GM12878 (cell line): ENCODE measurements around the gene SEC16A. TPM values are rescaled to one million over a fixed set of nuclear protein-coding genes. Genes with fewer than 3 reads are reported as not detected.

Experiments
- ATAC-seq: fragments of 200-7000 bp; cut with Tn5 transposase; 3 replicates; pipeline ENCODE4 v1.9.1; 2020; ENCODE audit warnings: mild to moderate bottlenecking, moderate library complexity
- BruUV-seq: library from RNA; stranded (reverse); fragments of 400-500 nt; replicated peaks from 2 replicates; lab custom pipeline; 2021; lab: Mats Ljungman, UMichigan
- CTCF ChIA-PET: fragments of 300-600 bp; sonication (Branson Sonifier 250); formaldehyde crosslinking; extraction: SDS; loops from one replicate; lab custom pipeline; 2021; ENCODE audit warnings: inconsistent platforms; lab: Yijun Ruan, JAX
- POLR2A ChIA-PET: fragments of 350-600 bp; formaldehyde crosslinking; extraction: SDS; loops from one replicate; lab custom pipeline; 2021; ENCODE audit warnings: inconsistent platforms; lab: Charles Lee
- RAD21 ChIA-PET: fragments of 300-600 bp; sonication (Branson Sonifier 250); formaldehyde crosslinking; loops from one replicate; lab custom pipeline; 2023; ENCODE audit warnings: antibody characterized with exemption; ENCODE audit not compliant: unreplicated experiment; lab: Charles Lee
- SMC1A ChIA-PET: fragments of 300-600 bp; sonication (Branson Sonifier 250); formaldehyde crosslinking; loops from one replicate; lab custom pipeline; 2023; ENCODE audit not compliant: unreplicated experiment, uncharacterized antibody; lab: Charles Lee
- DNase-seq: peaks from one replicate; pipeline ENCODE4 v3.0.0-alpha.2; 2011; ENCODE audit warnings: low read depth, low spot score
- FAIRE-seq: peaks from 3 replicates; lab custom pipeline; 2011; peaks lifted over from hg19 to GRCh38; lab: Jason Lieb, UNC
- H2AFZ ChIP-seq: 2 replicates; pipeline ENCODE4 v1.6.0; 2011; ENCODE audit warnings: low read depth, low read length, control low read depth; ENCODE audit not compliant: control insufficient read depth
- H3K27ac ChIP-seq: 2 replicates; pipeline ENCODE4 v1.5.1; 2011; ENCODE audit warnings: control low read depth; ENCODE audit not compliant: control insufficient read depth, insufficient read depth
- H3K27me3 ChIP-seq, 2 experiments: replicated peaks in 1 of 2; 2 replicates each; pipeline versions ENCODE4 v1.6.0 to v1.6.1; 2011; ENCODE audit warnings: low read length in 1 of 2; ENCODE audit not compliant: control insufficient read depth in 2 of 2, insufficient read depth in 2 of 2
- H3K36me3 ChIP-seq, 2 experiments: 2 replicates each; pipeline ENCODE4 v1.5.1; 2011; ENCODE audit warnings: low read length in 1 of 2; ENCODE audit not compliant: control insufficient read depth in 2 of 2, insufficient read depth in 2 of 2
- H3K4me1 ChIP-seq: 2 replicates; pipeline ENCODE4 v1.6.1; 2011; ENCODE audit warnings: mild to moderate bottlenecking, low read length, moderate library complexity, mixed read lengths; ENCODE audit not compliant: control insufficient read depth, insufficient read depth
- H3K4me2 ChIP-seq: 2 replicates; pipeline ENCODE4 v1.6.0; 2011; ENCODE audit warnings: control low read depth; ENCODE audit not compliant: control insufficient read depth, insufficient read depth
- H3K4me3 ChIP-seq: fragments of 200-600 bp; sonication (generic); 2 replicates; pipeline ENCODE4 v1.5.1; 2016
- H3K79me2 ChIP-seq: 2 replicates; pipeline ENCODE4 v1.6.0; 2011; ENCODE audit warnings: low read length; ENCODE audit not compliant: control insufficient read depth, insufficient read depth
- H3K9ac ChIP-seq: 2 replicates; pipeline ENCODE4 v1.8.0; 2011; ENCODE audit warnings: low read length, control low read depth, mixed read lengths; ENCODE audit not compliant: control insufficient read depth, insufficient read depth
- H3K9me3 ChIP-seq: replicated peaks from 3 replicates; pipeline ENCODE4 v1.5.1; 2011; ENCODE audit warnings: mild to moderate bottlenecking, low read length; ENCODE audit not compliant: control insufficient read depth, insufficient read depth
- H4K20me1 ChIP-seq: 2 replicates; pipeline ENCODE4 v1.6.0; 2011; ENCODE audit not compliant: control insufficient read depth, insufficient read depth
- CBX3 ChIP-seq: fragments of 200-600 bp; sonication (generic); IDR thresholded peaks from 2 replicates; pipeline ENCODE4 v1.6.1; 2016; ENCODE audit warnings: low read depth, borderline replicate concordance
- CEBPB ChIP-seq, 2 experiments: fragments of 150-350 bp in 1 of 2; IDR thresholded peaks; 2 replicates each; pipeline ENCODE4 v1.6.1; 2012 to 2014; ENCODE audit warnings: low read depth in 2 of 2, low read length in 2 of 2, borderline replicate concordance in 1 of 2, inconsistent platforms in 1 of 2
- CHD2 ChIP-seq: IDR thresholded peaks from 2 replicates; pipeline ENCODE4 v1.6.1; 2011; ENCODE audit warnings: low read depth, low read length, improper control_type of control experiment, borderline replicate concordance
- EGR1 ChIP-seq, 2 experiments: IDR thresholded peaks; 1 replicate in 1 of 2; 2 replicates in 1 of 2; pipeline ENCODE4 v1.6.1; 2011 to 2012; ENCODE audit warnings: low read depth in 2 of 2, low read length in 2 of 2, borderline replicate concordance in 1 of 2, mild to moderate bottlenecking in 1 of 2, moderate library complexity in 1 of 2
- HCFC1 ChIP-seq: fragments of 150-350 bp; IDR thresholded peaks from 2 replicates; pipeline ENCODE4 v1.6.1; 2014; ENCODE audit warnings: low read length
- IRF4 ChIP-seq: IDR thresholded peaks from 2 replicates; pipeline ENCODE4 v1.6.1; 2011; ENCODE audit warnings: low read depth, low read length
- JUND ChIP-seq: IDR thresholded peaks from 2 replicates; pipeline ENCODE4 v1.6.1; 2012; ENCODE audit warnings: low read depth, mild to moderate bottlenecking, low read length, improper control_type of control experiment, moderate library complexity
- MTA2 ChIP-seq: fragments of 450-650 bp; IDR thresholded peaks from 2 replicates; pipeline ENCODE4 v1.6.1; 2016; ENCODE audit warnings: low read depth, mild to moderate bottlenecking, moderate library complexity
- MTA3 ChIP-seq: IDR thresholded peaks from 2 replicates; pipeline ENCODE4 v1.6.1; 2012; ENCODE audit warnings: low read length, inconsistent platforms, borderline replicate concordance
- RUNX3 ChIP-seq: IDR thresholded peaks from 2 replicates; pipeline ENCODE4 v1.6.1; 2012; ENCODE audit warnings: low read length, inconsistent platforms
- SIN3A ChIP-seq: IDR thresholded peaks from 2 replicates; pipeline ENCODE4 v1.6.1; 2012; ENCODE audit warnings: low read depth, low read length, improper control_type of control experiment
- SMAD1 ChIP-seq: fragments of 450-650 bp; IDR thresholded peaks from 2 replicates; pipeline ENCODE4 v1.6.1; 2018; ENCODE audit warnings: mild to moderate bottlenecking, low read depth; ENCODE audit not compliant: partially characterized antibody
- TARDBP ChIP-seq: IDR thresholded peaks from 2 replicates; pipeline ENCODE4 v1.6.1; 2016; ENCODE audit warnings: borderline replicate concordance
- WGBS: methylation state at CpG from one replicate; pipeline ENCODE4 v1.1.6; 2016; ENCODE audit warnings: low lambda C conversion rate; ENCODE audit not compliant: insufficient replicate concordance, insufficient coverage; ENCODE audit errors: missing lambda C conversion rate; 5-methylcytosine and 5-hydroxymethylcytosine counted together
- in situ Hi-C: fragments of 300-500 bp; cut with MboI; formaldehyde crosslinking; loops from 9 replicates; pipeline ENCODE4 v1.14.3; 2018; ENCODE audit warnings: mixed read lengths
- intact Hi-C: fragments of 100-400 bp; cut with micrococcal nuclease; formaldehyde crosslinking; loops from one replicate; pipeline ENCODE4 v1.14.2; 2022; ENCODE audit not compliant: unreplicated experiment
- polyA plus RNA-seq, 11 experiments: library from polyadenylated mRNA; depleted of rRNA in 4 of 11; unstranded in 6 of 11; stranded (reverse) in 5 of 11; fragments of >200 nt; fragmentation: Nextera tagmentation in 4 of 11; fragmentation: Illumina TruSeq in 1 of 11; extraction: Ambion mirVana in 4 of 11; extraction: Trizol in 1 of 11; gene quantifications; 1 replicate in 1 of 11; 2 replicates in 10 of 11; pipeline versions ENCODE4 v1.2.1 to v1.2.3, GENCODE V29; 2011 to 2016; ENCODE audit warnings: inconsistent platforms in 2 of 11, missing spikeins in 2 of 11, low read depth in 1 of 11
- total RNA-seq, 4 experiments: library from RNA; depleted of rRNA in 3 of 4; stranded (reverse); fragments of >200 nt in 3 of 4; fragmentation: Illumina TruSeq in 1 of 4; extraction: Trizol in 1 of 4; gene quantifications; 2 replicates each; pipeline versions ENCODE4 v1.2.1 to v1.2.3, GENCODE V29; 2013 to 2021
- TF ChIP-seq, protein P1 (sequence below): fragments of 450-650 bp; IDR thresholded peaks from 2 replicates; pipeline ENCODE4 v1.6.1; 2017; ENCODE audit warnings: borderline replicate concordance

SEC16A gene
- total and polyA plus RNA-seq, 10 of the 15 experiments (the other 5 are each of a cell fraction or from before 2014, with no cell fraction given), result 9.9 to 59.1 (median 21.7) TPM

DNA sequence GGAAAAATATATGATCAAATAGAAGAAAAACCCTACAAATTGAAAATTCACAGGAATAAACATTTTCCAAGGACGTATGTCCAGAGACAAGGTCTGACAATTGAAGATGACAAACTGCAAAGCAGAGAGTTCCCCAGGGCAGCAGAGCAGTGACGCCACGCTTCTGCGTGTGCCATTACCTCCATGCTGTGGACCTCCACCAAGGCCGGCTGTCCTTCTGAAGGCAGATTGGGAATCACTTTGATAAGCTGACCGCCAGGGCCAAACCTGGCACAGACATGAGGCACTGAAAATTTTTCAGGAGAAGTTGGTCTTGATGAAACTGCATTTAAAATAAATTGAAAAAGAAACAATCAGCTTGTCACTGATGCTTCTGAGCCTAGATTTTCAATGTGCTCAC lies 18.6 kb downstream of the SEC16A start:
- Histone ChIP-seq H4K20me1 (no peaks in the 10 kb centered on the region), H3K4me1 (no peaks in the 10 kb centered on the region), H3K27ac (no peak overlapping the region), H3K9ac (no peak overlapping the region), H3K36me3 (peaks cover 38 to 40% of the 10 kb centered on the region in 2 experiments), H3K9me3 (no peaks in the 10 kb centered on the region), H3K79me2 (no peaks in the 10 kb centered on the region), H3K4me3 (no peak overlapping the region), H3K27me3 (no peaks in the 10 kb centered on the region), H2AFZ (no peak overlapping the region), H3K4me2 (no peak overlapping the region)
- no peak for ATAC-seq
- POLR2A ChIA-PET, result no interaction called here
- CTCF ChIA-PET, result interaction anchor here (1.1 kb wide), 1 partner anchor 174 kb away, joined by 3 read pairs; no protein-coding TSS in a partner anchor
- no TSS peak for BruUV-seq
- no peak for FAIRE-seq
- no peak for DNase-seq
- in situ Hi-C loops (no loop called here), intact Hi-C loops (no loop called here)
- RAD21 ChIA-PET, result no interaction called here
- TF ChIP-seq SMAD1, result no peak
- TF ChIP-seq TARDBP, result no peak
- no peak for TF ChIP-seq RUNX3
- TF ChIP-seq HCFC1, result no peak
- no peak for TF ChIP-seq IRF4
- TF ChIP-seq, protein P1, sequence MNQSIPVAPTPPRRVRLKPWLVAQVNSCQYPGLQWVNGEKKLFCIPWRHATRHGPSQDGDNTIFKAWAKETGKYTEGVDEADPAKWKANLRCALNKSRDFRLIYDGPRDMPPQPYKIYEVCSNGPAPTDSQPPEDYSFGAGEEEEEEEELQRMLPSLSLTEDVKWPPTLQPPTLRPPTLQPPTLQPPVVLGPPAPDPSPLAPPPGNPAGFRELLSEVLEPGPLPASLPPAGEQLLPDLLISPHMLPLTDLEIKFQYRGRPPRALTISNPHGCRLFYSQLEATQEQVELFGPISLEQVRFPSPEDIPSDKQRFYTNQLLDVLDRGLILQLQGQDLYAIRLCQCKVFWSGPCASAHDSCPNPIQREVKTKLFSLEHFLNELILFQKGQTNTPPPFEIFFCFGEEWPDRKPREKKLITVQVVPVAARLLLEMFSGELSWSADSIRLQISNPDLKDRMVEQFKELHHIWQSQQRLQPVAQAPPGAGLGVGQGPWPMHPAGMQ, result no peak
- TF ChIP-seq JUND, result no peak
- TF ChIP-seq CHD2, result no peak
- no peak for TF ChIP-seq EGR1 (IDR thresholded peaks at IDR 0.05; ENCODE audit: borderline replicate concordance in 1 of 2, low read depth in 2 of 2, low read length in 2 of 2)
- no peak for TF ChIP-seq CBX3
- TF ChIP-seq MTA2, result no peak
- no peak for TF ChIP-seq SIN3A
- no peak for TF ChIP-seq CEBPB (IDR thresholded peaks at IDR 0.05; ENCODE audit: borderline replicate concordance in 1 of 2, low read depth in 2 of 2, low read length in 2 of 2)
- TF ChIP-seq MTA3, result no peak
- WGBS, result 84% methylated on average over 6 of the region's 6 CpGs
- SMC1A ChIA-PET, result no interaction called here
